Stimulated activated CD4-positive, alpha-beta T cell treated with anti-CD3 and anti-CD28 coated beads, Interleukin-4, amount 100 ng/mL, for 48 hours (primary cell): ENCODE results near the gene PRKCZ.
"Not testable (repeated sequence)": the region's sequence is repeated elsewhere in the genome, so short reads cannot be mapped to it uniquely, and the experiment has no call there.

Experiments
- DNase-seq, 2 donors: peaks; one replicate each; pipeline ENCODE4 v3.0.0-alpha.2; 2020; ENCODE audit warnings: low read depth in 2 of 2

Gene PRKCZ

DNA sequence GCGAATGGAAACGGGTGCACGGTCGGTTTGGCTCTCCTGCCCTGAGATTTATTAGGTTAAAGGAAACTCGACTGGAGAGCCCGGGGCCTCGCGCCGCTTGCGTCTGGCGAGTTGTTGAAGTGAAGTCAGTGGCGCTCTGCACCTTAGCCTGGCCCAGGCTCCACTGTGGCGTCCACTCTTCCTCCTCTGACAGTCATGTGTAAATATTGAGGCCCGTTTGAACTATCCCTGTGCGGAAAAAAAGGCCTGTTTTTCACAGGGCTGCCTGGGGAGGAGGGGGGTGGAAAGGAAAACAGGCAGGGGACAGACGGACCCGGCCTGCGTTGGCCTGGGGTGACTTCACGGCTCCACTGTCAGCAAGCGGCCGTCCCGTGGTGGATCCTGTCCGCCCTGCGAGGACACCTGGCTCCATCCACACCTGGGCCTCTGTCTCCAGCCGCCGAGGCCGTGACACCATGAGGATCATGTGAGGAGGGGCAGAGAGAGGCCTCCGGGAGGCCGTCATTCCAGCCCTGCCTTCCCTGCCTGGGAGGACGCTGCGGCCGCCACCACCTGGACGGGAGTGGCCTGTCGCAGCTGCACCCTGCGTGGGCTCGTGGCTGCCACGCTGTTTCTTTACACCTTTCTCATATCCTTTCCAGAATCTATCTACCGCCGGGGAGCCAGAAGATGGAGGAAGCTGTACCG is 84.6 kb downstream of the PRKCZ start:
- DNase-seq, result no peak

DNA sequence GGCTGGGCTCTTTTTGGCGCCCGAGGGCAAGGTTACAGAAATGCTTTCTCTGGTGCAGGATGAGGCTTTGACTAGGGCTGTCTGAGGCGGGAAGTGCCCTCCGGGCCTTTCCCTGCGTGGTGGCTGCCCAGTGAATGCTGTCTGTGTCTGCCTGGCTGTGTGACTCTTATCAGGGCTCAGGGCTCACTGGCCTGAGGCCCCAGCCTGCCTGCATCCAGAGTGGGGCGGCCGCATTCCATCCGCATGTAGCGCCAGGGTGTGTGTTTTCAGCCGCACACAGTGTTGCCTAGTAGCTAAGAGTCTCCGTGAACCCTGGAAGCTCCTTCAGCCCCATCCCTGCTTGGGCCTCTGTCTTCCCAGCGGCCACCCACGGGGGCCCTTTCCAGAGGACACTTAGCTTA is 85.2 kb downstream of the PRKCZ start:
- no peak for DNase-seq

DNA sequence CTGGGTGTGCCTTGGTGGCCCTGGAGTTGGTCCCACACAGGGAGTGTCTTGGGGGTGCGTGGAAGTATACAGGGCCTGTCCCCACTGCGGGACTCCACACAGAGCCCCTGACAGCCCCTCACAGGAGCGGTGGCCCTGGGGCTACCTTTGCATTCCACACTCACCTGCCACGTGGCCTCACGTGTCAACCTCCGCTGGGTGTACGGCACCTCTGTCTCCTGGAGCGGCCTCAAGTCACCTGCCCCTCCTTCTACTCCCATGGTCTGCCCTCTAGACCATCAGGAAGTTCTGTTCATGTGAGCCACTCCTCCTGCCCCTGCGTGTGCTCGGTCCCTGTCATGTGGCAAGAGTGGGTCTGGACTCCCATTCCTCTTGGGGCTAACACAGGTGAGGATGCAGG is 85.7 kb downstream of the PRKCZ start:
- no peak for DNase-seq

DNA sequence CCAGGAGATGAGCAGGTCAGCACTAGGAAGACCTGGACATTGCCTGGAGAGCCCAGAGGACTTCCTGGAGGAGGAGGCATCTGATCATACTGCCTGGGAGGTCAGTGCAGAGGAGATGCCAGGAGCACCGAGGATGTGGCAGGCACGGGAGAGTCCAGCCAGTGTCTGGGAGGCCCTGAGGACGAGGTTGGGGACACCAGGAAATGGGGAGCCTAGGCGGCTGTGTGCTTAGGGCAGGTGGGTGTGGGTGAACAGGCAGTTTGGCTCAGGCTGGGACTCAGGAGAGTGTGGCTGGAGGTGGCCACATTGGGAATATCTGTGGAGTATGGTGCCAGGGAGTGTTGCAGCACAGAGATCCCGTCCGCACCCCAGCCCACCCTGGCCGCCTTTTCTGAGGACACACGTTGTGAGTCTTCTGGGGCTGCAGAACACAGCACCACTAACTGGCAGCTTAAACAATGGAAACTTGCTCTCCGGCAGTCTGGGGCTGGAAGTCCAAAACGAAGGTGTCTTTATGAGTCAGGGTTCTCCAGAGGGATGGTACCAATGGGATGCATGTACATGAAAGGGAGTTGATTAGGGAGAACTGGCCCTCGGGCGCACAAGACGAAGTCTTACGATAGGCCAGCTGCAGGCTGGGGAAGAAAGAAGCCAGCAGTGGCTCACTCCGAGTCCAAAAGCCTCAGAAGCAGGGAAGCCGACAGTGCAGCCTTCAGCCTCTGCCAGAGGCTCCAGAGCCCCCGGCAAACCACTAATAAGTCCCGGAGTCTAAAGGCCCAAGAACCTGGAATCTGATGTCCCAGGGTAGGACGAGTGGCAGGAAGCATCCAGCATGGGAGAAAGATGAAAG is 86.4 kb downstream of the PRKCZ start:
- no peak for DNase-seq

DNA sequence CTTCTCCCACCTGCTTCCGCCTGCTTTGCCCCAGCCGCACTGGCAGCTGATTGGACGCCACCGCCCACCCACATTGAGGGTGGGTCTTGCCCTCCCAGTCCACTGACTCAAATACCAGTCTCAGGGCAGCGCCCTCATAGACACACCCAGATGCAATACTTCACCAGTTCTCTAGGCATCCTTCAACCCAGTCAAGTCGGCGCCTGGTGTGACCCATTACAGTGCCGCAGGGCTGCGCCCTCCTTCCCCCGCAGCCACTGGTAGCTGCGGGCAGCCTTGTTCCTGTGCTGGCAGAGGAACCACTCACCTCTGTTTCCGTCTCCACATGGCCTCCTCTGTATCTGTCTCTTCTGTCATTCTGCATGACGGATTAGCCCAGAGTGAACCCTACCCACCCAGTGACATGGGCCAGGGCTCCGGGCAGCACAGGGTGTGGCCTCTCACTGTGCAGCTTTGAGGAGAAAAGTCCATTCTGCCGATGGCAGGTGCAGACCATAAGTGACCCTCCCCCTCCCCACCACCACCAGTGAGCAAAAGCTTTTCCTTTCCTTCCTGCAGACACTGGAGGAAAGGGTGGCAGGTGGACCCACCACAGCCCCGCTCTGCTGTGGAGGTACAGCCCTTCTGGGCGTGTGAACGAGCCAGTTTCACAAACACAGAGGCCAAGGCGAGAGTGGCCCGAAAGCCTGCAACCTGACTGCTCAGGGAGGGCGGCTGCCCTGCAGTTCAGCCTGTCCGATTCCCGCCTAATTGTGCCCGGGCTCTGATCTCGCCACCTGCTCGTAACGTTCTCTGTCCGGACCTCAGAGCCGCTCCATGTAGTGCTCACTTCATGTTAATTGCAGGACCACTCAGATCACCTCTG is 87.3 kb downstream of the PRKCZ start:
- DNase-seq, result no peak

DNA sequence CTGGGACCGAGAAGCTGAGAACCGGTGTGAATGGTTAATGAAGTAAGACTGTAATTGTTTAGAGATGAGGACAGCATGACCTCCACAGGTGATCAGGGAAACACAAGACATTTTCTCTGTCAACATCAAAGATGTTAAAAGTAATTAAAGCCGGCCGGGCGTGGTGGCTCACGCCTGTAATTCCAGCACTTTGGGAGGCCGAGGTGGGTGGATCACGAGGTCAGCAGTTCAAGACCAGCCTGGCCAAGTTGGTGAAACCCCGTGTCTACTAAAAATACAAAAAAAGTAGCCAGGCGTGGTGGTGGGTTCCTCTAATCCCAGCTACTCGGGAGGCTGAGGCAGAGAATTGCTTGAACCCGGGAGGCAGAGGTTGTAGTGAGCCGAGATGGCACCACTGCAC is 88.9 kb downstream of the PRKCZ start:
- DNase-seq, result not testable (repeated sequence)

DNA sequence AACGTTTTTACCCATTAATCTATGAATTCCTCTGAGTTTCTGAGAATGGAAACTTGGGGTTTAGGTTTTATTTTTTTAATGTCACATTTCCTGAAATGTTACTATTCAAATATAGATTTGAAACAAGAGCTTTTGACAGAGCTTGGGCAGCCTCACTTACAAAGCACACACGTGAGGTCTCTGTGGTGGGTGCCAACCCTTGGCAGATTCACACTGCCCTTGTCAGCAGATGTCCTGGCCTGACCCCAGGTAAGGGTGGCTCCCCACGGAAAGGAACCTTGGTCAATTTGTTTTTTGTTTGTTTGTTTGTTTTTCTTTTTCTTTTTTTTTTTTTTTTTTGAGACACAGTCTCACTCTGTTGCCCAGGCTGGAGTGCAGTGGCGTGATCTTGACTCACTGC is 90.8 kb downstream of the PRKCZ start:
- DNase-seq, result no peak

DNA sequence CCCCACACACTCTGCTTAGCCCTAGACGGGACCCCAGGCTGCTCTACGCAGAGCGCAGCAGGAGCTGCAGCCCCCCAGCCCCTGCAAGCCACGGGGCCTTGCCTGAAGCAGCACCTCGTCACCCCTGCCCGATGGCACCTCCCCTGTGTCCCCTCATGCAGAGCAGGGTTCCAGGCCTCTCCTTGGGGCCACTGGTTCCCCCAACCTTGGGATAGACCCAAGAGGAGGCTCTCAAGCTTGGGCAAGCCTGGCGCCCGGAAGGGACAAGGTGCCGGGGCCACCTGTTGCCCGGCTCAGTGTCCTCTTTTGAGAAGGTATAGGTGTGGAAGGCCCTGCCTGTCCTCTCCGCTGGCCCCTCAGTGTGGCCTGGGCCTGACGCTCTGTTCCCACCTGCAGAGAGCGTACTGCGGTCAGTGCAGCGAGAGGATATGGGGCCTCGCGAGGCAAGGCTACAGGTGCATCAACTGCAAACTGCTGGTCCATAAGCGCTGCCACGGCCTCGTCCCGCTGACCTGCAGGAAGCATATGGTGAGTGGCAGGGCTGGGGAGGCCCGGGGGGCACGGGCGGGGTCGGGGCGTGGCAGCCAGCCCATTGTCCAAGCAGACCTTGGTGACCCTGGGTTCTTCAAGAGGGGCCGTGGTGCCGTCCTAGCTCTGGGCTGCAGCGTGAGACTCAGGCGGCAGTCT is 93.7 kb downstream of the PRKCZ start:
- DNase-seq, result no peak

DNA sequence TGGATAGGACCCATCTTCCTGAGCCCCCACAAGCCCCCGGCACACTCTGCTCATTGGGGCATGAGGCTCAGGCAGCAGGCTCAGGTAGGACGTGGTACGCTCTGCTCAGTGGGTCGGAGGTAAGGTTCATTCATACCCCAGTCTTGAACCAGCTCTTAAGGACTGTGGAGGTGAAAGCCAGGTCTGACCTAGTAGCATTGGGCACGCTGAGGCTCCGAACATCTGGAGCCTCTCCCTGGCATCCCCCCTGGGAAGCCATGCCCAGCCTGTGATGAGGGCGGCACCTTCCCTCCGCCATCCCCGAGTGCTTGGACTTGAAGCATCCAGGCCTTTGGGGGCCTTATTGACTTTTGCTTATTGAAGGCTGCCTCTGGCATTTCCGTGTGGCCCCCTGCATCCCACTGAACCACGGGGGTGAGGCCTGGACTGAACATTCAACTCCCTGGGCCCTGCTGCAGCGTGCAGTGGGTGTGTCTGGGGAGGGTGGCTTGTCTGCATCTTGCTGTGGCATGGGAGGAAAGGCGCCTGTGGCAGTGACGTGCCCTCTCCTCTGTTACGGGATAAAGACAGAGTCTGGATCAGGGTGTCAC is 94.4 kb downstream of the PRKCZ start:
- no peak for DNase-seq

DNA sequence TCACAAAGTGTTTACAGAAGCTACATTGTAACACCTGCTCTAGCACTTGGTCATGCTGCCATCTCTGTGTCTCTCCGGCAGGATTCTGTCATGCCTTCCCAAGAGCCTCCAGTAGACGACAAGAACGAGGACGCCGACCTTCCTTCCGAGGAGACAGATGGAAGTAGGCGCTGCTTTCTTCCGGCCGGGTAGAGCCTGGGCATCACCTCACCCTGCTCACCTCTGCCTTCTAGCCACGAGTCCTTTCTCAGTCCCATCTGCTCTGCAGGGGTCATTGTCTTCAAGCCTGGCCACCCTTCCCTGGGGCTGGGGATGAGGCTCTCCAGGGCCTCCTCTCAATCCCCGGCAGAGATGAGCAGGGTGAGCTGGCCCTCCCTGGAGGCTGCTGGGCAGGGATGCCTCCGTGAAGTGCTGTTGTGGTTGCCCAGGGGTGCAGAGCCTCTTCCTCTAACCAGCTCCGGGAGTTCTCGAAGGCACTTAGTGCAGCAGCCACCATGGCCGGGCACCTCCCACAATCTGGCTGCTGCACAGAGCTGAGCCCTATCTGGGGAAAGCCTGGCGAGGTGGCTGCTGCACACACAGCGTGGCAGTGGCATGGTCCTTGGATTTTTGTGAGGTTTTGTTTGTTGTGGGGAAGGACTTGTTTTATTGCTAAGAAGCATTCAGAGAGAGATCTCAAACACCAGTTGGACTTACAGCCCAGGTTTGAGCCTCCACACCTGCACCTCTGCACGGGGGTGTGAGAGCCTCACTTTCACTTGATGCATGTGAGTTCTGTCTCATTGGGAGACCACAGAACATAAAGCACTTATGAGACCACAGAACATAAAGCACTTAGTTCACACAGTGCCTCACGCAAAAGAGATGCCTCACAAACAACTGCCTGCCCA is 96.0 kb downstream of the PRKCZ start:
- no peak for DNase-seq

DNA sequence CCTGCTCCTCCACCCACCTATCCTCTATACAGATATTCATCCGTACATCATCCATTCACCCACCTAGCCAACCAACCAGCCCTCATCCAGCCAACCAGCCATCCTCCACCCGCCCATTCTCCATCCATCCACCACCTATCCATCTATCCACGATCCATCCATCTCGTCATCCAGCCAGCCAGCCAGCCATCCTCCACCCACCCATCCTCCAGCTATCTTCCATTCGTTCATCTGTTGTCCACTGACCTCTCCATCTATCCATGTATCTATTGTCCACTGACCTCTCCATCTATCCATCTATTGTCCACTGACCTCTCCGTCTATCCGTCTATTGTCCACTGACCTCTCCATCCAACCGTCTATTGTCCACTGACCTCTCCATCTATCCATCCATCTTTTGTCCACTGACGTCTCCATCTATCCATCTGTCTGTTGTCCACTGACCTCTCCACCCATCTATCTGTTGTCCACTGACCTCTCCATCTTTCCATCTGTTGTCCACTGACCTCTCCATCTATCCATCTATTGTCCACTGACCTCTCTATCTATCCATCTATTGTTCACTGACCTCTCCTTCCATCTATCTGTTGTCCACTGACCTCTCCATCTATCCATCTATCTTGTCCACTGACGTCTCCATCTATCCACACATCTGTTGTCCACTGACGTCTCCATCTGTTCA is 96.8 kb downstream of the PRKCZ start:
- DNase-seq, result no peak

DNA sequence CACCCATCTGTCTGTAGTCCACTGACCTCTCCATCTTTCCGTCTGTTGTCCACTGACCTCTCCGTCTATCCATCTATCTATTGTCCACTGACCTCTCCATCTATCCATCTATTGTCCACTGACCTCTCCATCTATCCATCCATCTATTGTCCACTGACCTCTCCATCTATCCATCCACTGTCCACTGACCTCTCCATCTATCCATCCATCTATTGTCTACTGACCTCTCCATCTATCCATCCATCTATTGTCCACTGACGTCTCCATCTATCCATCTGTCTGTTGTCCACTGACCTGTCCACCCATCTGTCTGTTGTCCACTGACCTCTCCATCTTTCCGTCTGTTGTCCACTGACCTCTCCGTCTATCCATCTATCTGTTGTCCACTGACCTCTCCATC is 97.7 kb downstream of the PRKCZ start:
- not testable (repeated sequence) for DNase-seq

DNA sequence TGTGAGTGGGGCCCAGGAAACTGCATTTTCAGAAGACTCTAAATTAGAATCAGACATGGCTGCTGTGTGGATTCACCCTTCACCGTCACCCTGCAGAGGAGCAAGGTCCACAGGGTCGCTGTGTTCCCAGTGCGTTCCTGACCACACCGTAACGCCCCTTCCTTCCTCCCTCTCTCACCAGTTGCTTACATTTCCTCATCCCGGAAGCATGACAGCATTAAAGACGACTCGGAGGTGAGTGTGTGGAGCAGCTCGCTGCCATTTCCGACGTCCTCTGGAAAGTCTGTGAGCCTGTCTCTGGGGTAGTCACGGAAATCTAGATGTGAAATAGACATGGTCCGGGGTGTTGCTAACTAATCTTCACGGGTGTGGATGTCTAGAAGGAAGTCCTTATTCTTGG is 98.5 kb downstream of the PRKCZ start:
- DNase-seq, result peak in 1 of 2 donors; percentile 37

DNA sequence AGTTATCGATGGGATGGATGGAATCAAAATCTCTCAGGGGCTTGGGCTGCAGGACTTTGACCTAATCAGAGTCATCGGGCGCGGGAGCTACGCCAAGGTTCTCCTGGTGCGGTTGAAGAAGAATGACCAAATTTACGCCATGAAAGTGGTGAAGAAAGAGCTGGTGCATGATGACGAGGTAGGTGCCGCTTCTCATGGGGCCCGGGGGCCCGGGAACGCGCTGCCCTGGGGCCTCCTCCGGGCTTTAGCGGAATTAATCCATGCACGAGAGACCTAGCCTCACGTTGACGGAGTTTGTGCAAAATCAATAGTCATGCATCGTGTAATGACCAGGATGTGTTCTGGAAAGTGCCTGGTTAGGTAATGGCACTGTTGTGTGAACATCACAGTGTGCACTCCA is 100.6 kb downstream of the PRKCZ start:
- DNase-seq, result no peak

DNA sequence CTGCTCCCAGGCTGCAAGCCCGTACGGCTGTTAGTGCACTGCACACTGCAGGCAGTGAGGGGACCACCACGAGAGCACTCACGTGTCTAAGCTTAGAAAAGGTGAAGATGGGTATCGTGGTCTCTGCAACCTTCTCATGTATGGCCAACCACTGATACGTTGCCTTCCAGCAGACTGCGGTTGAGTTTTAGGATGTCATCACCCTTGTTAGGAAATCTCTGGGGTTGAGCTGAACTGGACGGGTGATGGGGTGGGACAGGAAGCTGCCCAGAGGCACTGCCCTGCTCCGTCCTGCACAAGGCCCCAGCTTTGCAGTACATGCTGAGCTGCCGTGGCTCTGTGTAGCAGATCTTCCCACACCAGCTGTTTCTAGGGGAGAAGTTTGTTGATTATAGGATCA is 101.0 kb downstream of the PRKCZ start:
- no peak for DNase-seq

DNA sequence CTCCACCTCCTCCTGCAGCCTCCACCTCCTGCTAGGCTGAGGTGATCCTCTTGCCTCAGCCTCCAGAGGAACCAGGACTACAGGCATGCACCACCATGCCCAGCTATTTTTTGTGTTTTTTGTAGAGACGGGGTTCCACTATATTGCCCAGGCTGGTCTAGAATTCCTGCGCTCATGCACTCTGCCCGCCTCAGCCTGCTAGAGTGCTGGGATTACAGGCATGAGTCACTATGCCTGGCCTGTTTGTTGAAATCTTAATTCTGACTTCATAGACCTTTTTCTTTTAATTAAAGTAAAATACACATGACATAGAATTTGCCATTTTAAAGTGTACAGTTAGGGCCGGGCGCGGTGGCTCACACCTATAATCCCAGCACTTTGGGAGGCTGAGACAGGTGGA is 101.7 kb downstream of the PRKCZ start:
- no peak for DNase-seq

DNA sequence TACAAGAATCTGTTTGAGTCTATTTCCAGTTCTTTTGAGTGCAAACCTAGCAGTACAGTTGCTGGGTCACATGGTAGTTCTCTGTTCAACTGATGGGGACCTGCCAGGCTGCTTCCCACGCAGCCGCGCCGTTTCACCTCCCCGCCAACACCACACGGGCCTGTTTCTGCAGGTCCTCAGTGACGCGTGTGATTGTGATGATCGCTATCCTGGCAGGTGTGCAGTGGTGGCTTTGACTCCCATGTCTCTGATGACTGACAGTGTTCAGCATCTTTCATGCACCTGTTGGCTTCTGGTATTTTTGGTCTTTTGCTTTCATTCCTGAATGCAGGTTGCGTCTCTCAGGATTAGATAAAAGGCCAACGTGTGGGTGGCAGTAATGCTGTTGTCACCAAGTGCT is 102.7 kb downstream of the PRKCZ start:
- no peak for DNase-seq

DNA sequence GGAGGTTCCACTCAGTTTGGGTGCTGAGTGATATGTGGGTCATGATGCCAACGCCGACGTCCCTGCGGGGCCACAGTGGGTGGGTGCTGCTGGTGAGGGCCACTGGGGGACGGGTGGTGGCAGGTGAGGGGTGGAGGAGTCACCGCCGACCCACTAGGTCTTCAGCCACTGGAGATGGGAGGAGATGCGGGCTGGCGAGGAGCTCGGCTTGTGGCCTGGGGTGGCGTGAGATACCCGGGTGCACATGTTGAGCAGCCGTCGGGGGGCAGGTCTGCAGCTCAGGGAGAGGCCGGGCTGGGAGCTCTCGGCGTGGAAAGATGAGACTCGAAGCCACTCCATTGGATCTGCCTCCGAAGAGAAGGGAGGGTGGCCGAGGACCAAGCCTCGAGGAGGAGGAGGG is 103.8 kb downstream of the PRKCZ start:
- DNase-seq, result no peak

DNA sequence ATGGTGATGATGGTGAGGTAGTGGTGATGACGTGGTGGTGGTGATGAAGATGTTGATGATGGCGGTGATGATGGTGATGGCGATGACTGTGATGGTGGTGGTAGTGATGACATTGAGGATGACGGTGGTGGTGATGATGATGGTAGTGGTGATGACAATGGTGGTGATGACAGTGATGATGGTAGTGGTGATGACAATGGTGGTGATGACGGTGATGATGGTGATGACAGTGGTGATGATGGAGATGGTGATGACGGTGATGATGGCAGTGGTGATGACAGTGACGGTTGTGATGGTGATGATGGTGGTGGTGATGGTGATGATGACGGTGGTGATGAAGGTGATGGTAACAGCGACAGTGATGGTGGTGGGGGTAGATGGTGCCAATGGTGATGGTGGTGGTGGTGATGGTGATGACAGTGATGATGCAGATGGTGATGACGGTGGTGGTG is 105.0 kb downstream of the PRKCZ start:
- DNase-seq, result no peak

DNA sequence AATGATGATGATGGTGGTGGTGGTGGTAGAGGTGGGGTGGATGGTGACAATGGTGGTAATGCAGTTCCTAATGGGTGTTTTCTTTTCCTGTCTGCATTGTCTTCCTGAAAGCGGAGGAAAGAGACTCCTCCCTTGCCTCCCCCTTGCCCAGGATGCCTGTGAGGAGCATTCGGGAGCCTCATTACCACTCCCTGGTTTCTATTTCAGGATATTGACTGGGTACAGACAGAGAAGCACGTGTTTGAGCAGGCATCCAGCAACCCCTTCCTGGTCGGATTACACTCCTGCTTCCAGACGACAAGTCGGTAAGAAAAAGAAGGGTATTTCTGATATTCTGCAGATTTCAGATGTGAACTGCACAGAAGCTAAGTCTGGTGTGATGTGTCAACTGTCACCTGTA is 105.6 kb downstream of the PRKCZ start:
- DNase-seq, result no peak
